Glomerular visceral epithelial cell (primary cell): ENCODE data around the gene GMDS.
A peak's percentile ranks its signal among the peaks of the same experiment; 100 is the strongest.

Source experiments
- DNase-seq: peaks from one replicate; pipeline ENCODE4 v3.0.0-alpha.2; 2016; ENCODE audit errors: extremely low spot score

Gene GMDS

DNA sequence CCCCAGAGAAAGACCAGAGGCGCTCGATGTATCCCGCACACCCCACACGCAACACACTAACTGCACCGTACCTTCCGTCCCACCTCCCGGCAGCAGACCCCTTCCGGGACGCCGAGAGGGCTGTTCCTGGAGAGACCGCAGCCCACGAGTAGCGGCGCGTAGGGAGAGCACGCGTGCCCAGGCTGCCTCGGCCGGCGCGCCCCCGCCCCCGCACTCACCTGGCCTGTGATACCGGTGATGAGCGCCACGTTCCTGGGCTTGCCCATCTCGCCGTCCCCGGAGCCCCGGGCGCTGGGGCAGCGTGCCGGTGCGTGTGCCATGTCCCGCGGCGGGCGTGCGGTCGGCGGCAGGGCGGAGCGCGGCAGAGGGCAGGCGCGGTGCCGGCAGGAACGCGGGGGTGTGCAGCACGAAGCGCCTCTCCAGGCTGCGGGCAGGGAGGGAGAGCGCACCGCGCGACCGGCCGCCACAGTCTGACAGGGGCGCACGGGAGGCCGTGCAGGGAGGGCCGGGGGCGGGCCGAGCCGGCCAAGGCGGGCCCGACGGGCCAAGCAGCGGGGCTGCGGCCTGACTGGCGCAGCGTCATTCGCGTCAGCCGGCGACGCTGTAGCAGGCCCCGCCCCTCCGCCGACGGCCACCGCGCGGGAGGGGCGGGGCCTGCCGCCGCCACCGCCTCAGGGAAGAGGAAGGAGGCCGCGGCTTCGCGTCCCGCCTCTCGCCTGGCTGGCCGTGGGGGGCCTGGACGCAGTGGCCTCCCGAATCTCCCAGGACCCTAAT lies at the start of gene GMDS:
TSS of gene GMDS (minus strand) at position 503 of the 774 bp plus-strand sequence.
- peak; percentile 92 for DNase-seq

DNA sequence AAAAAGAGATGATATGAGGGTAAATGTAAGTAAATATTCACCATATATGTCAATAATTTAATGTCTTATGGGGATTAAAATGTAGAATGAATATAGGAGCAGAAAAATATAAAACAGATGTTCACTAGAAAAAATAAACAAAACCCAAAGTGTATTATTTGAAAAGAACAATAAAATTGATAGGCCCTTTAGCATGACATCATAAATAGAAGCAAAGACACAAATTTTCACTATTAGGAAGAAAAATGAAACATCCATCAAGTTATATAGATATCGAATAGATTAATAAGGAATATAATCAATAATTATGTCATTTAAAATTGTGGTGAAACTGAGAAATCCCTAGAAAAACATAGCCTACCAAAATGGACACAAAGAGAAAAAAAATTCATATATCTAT lies 40.1 kb upstream of the GMDS start:
- no peak for DNase-seq

- no peak for DNase-seq
Measured at GRCh38 chr6:2275892-2276242, 30.5 kb upstream of the GMDS start.

DNA sequence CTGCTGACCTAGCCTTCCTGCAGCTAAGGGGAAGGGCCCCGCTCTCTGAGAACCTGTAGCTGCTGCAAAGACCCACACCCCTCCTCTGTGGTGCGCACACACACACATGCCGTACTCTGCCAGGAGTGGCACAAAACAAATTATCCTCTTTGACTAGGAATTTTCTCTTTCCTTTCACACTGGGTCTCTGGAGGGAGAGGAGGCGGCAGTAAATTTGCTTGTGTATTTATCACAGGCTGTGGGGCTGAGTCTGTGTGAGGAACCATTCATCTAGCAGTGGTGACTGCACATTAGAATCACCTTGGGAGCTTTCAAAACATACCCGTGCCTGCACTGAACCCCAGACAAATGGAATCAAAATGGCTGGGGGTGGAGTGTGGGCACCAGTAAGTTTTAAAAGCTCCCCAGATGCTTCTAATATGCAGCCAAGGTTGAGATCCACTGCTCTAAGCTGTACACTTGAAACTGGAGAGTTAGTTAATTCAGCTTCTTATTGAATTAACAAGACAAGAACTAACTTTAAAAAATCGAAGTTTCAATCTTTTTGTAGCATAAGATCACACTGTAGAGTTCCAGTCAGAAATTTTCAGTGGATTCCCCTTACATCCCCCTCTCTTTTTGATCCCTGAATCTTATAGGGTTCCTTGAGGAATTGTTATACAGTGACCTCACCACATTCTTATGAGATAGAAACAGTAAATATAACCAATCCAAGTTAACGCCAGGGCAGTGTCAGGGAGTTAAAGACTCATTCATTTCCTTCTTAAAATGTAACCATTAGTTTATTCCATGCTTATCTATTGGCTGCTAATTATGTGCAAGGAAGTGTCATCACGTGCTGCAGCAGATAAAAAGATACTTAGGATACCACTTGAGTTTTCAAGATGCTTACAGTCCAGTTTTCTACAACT lies 29.8 kb upstream of the GMDS start:
- DNase-seq: peak; percentile 43

GRCh38 chr6:2272696-2273095 lies 27.3 kb upstream of the GMDS start:
- DNase-seq: no peak

DNA sequence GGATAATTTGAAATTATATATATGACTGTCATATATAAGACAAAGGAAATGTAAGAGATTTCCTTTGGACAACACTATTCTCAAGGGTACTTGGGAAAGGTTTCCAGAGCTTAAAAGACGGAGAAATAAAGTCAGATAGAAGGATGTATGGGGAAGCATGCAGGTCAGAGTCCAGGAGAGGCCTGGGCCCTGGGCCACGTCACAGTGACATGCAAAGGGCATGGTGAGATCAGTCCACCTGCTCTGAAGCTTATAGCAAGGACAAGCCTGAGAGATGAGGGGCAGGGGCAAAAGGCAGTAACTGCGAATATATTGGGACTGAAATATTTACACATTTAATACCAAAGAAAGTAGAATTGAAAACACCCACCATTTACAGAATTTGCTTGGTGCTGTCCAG lies 24.6 kb upstream of the GMDS start:
- no peak for DNase-seq

GRCh38 chr6:2266841-2267240 lies 21.4 kb upstream of the GMDS start:
- peak; percentile 18 for DNase-seq

GRCh38 chr6:2266031-2266795 lies 20.8 kb upstream of the GMDS start:
- no peak for DNase-seq

- DNase-seq: peak; percentile 71
Measured at GRCh38 chr6:2264932-2265331, 19.5 kb upstream of the GMDS start.

DNA sequence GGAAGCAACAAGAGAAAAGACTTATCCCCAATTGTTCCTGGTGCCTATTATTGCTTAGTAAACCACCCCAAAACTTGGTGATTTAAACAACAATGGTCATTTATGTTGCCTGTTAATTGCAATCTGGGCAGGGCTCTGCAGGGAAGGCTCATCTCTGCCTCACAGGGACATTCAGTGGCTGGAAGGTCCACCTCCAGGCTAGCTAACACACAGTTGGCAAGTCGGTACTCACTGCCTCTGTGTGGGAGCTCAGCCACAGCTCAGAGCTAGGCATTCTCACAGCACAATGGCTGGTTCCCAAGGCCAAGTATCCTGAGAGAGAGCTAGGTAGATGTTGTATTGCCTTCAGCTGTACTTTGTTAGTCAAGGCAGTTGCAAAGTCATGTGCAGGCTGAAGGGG lies 18.5 kb upstream of the GMDS start:
- no peak for DNase-seq

GRCh38 chr6:2259574-2259973 lies 14.2 kb upstream of the GMDS start:
- no peak for DNase-seq

- DNase-seq: no peak
Measured at GRCh38 chr6:2259002-2259494, 13.6 kb upstream of the GMDS start.

- DNase-seq: no peak
Measured at GRCh38 chr6:2258112-2258511, 12.7 kb upstream of the GMDS start.

- no peak for DNase-seq
Measured at GRCh38 chr6:2257363-2257762, 12.0 kb upstream of the GMDS start.

- DNase-seq: no peak
Measured at GRCh38 chr6:2254747-2255146, 9.3 kb upstream of the GMDS start.

GRCh38 chr6:2249126-2249525 lies 3.7 kb upstream of the GMDS start:
- no peak for DNase-seq

DNA sequence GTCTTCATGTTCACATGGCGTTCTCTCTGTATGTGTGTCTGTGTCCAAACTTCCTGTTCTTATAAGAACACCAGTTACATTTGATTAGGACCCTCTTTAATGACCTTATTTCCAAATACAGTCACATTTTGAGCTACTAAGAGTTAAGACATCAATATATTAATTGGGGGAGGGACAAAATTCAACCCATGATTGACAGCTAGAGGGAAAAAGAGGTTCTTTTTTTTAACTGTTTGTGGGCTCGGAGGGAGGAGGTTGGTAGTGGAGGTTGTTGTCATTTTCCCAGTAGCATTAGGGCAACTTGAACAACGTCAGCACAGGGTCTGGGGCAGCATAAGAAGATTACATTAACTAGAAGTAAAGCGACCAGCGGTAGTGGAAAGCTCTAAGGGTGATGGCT lies 2.3 kb upstream of the GMDS start:
- no peak for DNase-seq

- DNase-seq: peak; percentile 79
Measured at GRCh38 chr6:2245877-2246863, 765 bp upstream of the GMDS start.

DNA sequence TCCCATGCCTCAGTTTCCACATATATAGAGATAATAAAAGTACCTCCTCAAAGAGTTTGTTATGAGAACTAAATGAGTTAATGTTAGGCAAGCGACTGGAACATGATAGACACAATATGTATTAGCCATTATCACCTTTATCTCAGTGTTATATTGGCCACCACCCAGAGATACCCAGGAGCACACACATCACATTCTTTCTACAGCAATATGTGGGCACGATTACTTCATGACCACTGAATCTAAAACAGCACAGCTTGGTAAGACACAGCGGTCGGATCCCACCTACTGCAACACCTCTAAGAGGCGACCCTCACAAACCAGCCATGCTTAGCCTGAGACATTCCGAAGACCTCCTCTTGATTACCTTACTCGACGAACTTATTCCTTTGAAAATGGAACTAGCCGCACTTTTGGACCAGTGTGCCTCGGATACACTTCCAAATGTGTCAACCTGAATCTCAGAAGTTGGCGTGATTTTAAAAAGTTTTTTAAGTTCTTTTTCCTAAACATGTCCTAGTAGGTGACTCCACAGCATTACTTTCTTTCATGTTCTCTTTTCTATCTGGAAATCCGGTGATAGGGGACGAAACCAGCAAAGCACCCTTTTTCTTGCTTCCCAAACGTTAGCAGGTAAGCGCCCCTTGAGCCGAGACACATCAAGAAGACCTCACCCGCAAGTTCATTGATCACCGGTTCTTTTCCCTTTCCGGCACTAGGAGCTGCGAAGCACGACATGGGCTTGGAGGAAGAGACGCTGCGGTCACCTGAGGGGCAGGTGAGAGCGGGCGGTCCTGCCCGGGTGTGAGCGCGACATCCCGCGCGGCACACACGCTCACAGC lies 923 bp downstream of the GMDS start:
- DNase-seq: no peak

DNA sequence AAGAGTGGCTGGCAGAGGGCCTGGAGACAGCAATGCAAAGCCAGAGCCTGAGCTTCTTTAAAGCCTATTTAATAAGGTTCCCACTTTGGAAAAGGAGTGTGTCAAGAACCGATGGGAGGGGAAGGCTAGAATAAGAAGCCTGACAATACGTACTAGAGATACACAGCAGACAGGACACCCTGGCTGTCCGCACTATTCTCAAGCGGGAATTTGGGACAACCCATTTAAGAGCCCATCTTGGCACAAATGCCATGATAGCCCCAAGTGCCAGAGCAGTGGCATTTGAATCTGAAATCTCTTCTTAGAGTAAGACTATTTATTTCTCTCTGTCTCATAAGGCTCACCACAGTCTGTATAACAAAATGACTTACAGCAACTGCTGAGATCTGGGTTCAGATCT lies 3.1 kb downstream of the GMDS start:
- no peak for DNase-seq
